Measurements from ENCODE around the gene RAMAC.

- TF ChIP-seq CTCF (IDR thresholded peaks at IDR 0.05; ENCODE audit: borderline replicate concordance, extremely low read depth, low read length, poor library complexity, severe bottlenecking), result no peak
- no peak for TF ChIP-seq EZH2 (IDR thresholded peaks at IDR 0.05; ENCODE audit: borderline replicate concordance, low read depth, low read length, severe bottlenecking)
These were observed 15.8 kb upstream of the RAMAC start for GRCh38 chr15:82970078-82970686.

All from DND-41 (cell line).